Stimulated activated CD4-positive, alpha-beta T cell treated with anti-CD3 and anti-CD28 coated beads, Interleukin-15, amount 100 ng/mL, for 48 hours (primary cell): ENCODE data around the gene FSD1L.

Experiments used
- DNase-seq, 2 donors: peaks; one replicate each; pipeline ENCODE4 v3.0.0-alpha.2; 2020; ENCODE audit warnings: low read depth in 2 of 2

The FSD1L gene

GRCh38 chr9:105435453-105435852 is 12.4 kb upstream of the FSD1L start:
- no peak for DNase-seq

GRCh38 chr9:105436783-105437182 is 11.1 kb upstream of the FSD1L start:
- no peak for DNase-seq

GRCh38 chr9:105437704-105438103 is 10.1 kb upstream of the FSD1L start:
- DNase-seq, result no peak

GRCh38 chr9:105438141-105438806 is 9.6 kb upstream of the FSD1L start:
- DNase-seq, result no peak

GRCh38 chr9:105439428-105439827 is 8.4 kb upstream of the FSD1L start:
- DNase-seq, result no peak

- no peak for DNase-seq
These were observed 6.1 kb upstream of the FSD1L start for GRCh38 chr9:105441616-105442160.

- no peak for DNase-seq
These were observed 4.7 kb upstream of the FSD1L start for GRCh38 chr9:105443121-105443520.

- no peak for DNase-seq
These were observed 3.7 kb upstream of the FSD1L start for GRCh38 chr9:105444130-105444529.

GRCh38 chr9:105445203-105445881 is 2.5 kb upstream of the FSD1L start:
- no peak for DNase-seq

- DNase-seq, result no peak
These were observed 434 bp upstream of the FSD1L start for GRCh38 chr9:105447386-105447813.

- no peak for DNase-seq
These were observed 1.2 kb downstream of the FSD1L start for GRCh38 chr9:105449081-105449480.

GRCh38 chr9:105452185-105452584 is 4.4 kb downstream of the FSD1L start:
- no peak for DNase-seq

GRCh38 chr9:105455836-105456475 is 8.1 kb downstream of the FSD1L start:
- DNase-seq, result no peak

- DNase-seq, result no peak
These were observed 9.9 kb downstream of the FSD1L start for GRCh38 chr9:105457560-105458294.

GRCh38 chr9:105458404-105458803 is 10.6 kb downstream of the FSD1L start:
- DNase-seq, result no peak

- no peak for DNase-seq
These were observed 11.5 kb downstream of the FSD1L start for GRCh38 chr9:105459336-105459735.

- DNase-seq, result no peak
These were observed 19.1 kb downstream of the FSD1L start for GRCh38 chr9:105466898-105467455.

GRCh38 chr9:105468875-105469274 is 21.0 kb downstream of the FSD1L start:
- no peak for DNase-seq

GRCh38 chr9:105473221-105473620 is 25.4 kb downstream of the FSD1L start:
- no peak for DNase-seq

- no peak for DNase-seq
These were observed 27.5 kb downstream of the FSD1L start for GRCh38 chr9:105475302-105475701.

- no peak for DNase-seq
These were observed 32.0 kb downstream of the FSD1L start for GRCh38 chr9:105479846-105480245.

- DNase-seq, result no peak
These were observed 35.8 kb downstream of the FSD1L start for GRCh38 chr9:105483618-105484017.
